ENCODE results near the gene ZFHX2. TPM values are rescaled to one million over a fixed set of nuclear protein-coding genes. Genes with fewer than 3 reads are reported as not detected.
A peak's percentile ranks its signal among the peaks of the same experiment; 100 is the strongest.

The ZFHX2 gene
- total and polyA plus RNA-seq, 2 of the 13 experiments (the other 11 are each of a cell fraction or from before 2014, with no cell fraction given), result 0.17 to 0.44 TPM

GRCh38 chr14:23492618-23493272, 58.8 kb downstream of the ZFHX2 start (continued):
- TF ChIP-seq GATAD1 (CRISPR knock-in tag; IDR thresholded peaks at IDR 0.05) (peak; percentile 61; the same call in 1 of the 2 replicates), FOXO1 (CRISPR knock-in tag; IDR thresholded peaks at IDR 0.05) (peak; percentile 89; the same call in 1 of the 2 replicates), GLMP (CRISPR knock-in tag; IDR thresholded peaks at IDR 0.05; ENCODE audit: borderline replicate concordance) (no peak), ZNF770 (CRISPR knock-in tag; IDR thresholded peaks at IDR 0.05) (no peak), SMAD9 (CRISPR knock-in tag; IDR thresholded peaks at IDR 0.05) (no peak), ZNF280D (CRISPR knock-in tag; IDR thresholded peaks at IDR 0.05) (peak; percentile 33; the same call in 1 of the 2 replicates), ZNF704 (CRISPR knock-in tag; IDR thresholded peaks at IDR 0.05; ENCODE audit: borderline replicate concordance) (no peak), ZNF781 (CRISPR knock-in tag; IDR thresholded peaks at IDR 0.05; ENCODE audit: borderline replicate concordance, not compliant biosample characterization) (no peak), ZNF790 (CRISPR knock-in tag; IDR thresholded peaks at IDR 0.05; ENCODE audit: borderline replicate concordance) (no peak), FOXA3 (CRISPR knock-in tag; IDR thresholded peaks at IDR 0.05) (peak; percentile 91), ZHX2 (IDR thresholded peaks at IDR 0.05; ENCODE audit: low read depth) (no peak), ZHX2 (CRISPR knock-in tag; IDR thresholded peaks at IDR 0.05; ENCODE audit: borderline replicate concordance) (no peak), SMAD3 (CRISPR knock-in tag; IDR thresholded peaks at IDR 0.05) (peak; percentile 58; the same call in 1 of the 2 replicates), KDM5A (IDR thresholded peaks at IDR 0.05; ENCODE audit: borderline replicate concordance, low read length) (no peak), PITX1 (CRISPR knock-in tag; IDR thresholded peaks at IDR 0.05) (peak; percentile 75)

Data from HepG2 (cell line).